Prostate gland (tissue), 2 donors: ENCODE results near the gene PTPRD.

Experiments
- CTCF ChIP-seq, 4 experiments: fragments of 200-600 bp in 2 of 4; fragments of 450-650 bp in 2 of 4; sonication (generic) in 2 of 4; IDR thresholded peaks; 1 replicate in 3 of 4; 2 replicates in 1 of 4; pipeline ENCODE4 v1.5.1; 2016 to 2019; ENCODE audit warnings: antibody characterized with exemption in 4 of 4, mild to moderate bottlenecking in 2 of 4, moderate library complexity in 2 of 4
- POLR2AphosphoS5 ChIP-seq: sonication (generic); formaldehyde crosslinking; IDR thresholded peaks from one replicate; pipeline ENCODE4 v1.6.1; 2017; ENCODE audit warnings: antibody characterized with exemption

GRCh38 chr9:8489835-8490234, 2123.0 kb downstream of the PTPRD start:
- TF ChIP-seq CTCF (IDR thresholded peaks at IDR 0.05) (no peak), POLR2AphosphoS5 (no peak)
